ENCODE results near the gene MSH3. TPM values are rescaled to one million over a fixed set of nuclear protein-coding genes. Genes with fewer than 3 reads are reported as not detected.

The MSH3 gene
- total RNA-seq, 1 donor from 2014 or later, result 15.4 TPM

- Histone ChIP-seq H4K20me1 (ENCODE audit: insufficient read depth, low read length) (no peaks in the 10 kb centered on the region), H3K4me1 (ENCODE audit: insufficient read depth, low read length) (no peaks in the 10 kb centered on the region), H3K79me2 (ENCODE audit: insufficient read depth, low read length) (no peaks in the 10 kb centered on the region), H3K9me3 (ENCODE audit: insufficient read depth, low read depth, low read length) (no peaks in the 10 kb centered on the region), H3K4me2 (ENCODE audit: low read length) (no peak overlapping the region), H3K36me3 (ENCODE audit: insufficient read depth, low read length) (no peaks in the 10 kb centered on the region), H3K9ac (ENCODE audit: low read length) (no peak overlapping the region), H3K27me3 (ENCODE audit: insufficient read depth, low read length) (no peaks in the 10 kb centered on the region), H3K4me3 (ENCODE audit: insufficient read depth, low read depth, low read length) (no peak overlapping the region), H2AFZ (ENCODE audit: low read depth, low read length) (no peak overlapping the region), H3K27ac (ENCODE audit: low read depth, low read length) (no peak overlapping the region)
- Mint-ChIP-seq H3K36me3 (ENCODE audit: low read depth, unreplicated experiment) (peaks cover 19% of the 10 kb centered on the region), H3K27me3 (ENCODE audit: low read depth, unreplicated experiment) (no peaks in the 10 kb centered on the region), H3K9me3 (ENCODE audit: unreplicated experiment) (peaks cover 4% of the 10 kb centered on the region), H3K27ac (ENCODE audit: unreplicated experiment) (no peak overlapping the region), H3K4me3 (ENCODE audit: unreplicated experiment) (no peak overlapping the region), H3K4me1 (ENCODE audit: low read depth, unreplicated experiment) (no peaks in the 10 kb centered on the region)
- DNase-seq (ENCODE audit: low read depth), result no peak
- no peak for TF ChIP-seq EZH2 (IDR thresholded peaks at IDR 0.05; ENCODE audit: insufficient read depth, low read length)
- TF ChIP-seq CTCF (IDR thresholded peaks at IDR 0.05; ENCODE audit: insufficient read depth, low read depth, low read length), result no peak
- FAIRE-seq, result no peak
These were observed 145.1 kb downstream of the MSH3 start for GRCh38 chr5:80799573-80799972.

- peaks cover 8% of the 10 kb centered on the region for H3K9me3 Mint-ChIP-seq (ENCODE audit: unreplicated experiment)
- H3K9me3 ChIP-seq (ENCODE audit: insufficient read depth, low read depth, low read length), result no peaks in the 10 kb centered on the region
- no peak overlapping the region for H3K4me2 ChIP-seq (ENCODE audit: low read length)
- H3K79me2 ChIP-seq (ENCODE audit: insufficient read depth, low read length), result no peaks in the 10 kb centered on the region
- H3K27me3 Mint-ChIP-seq (ENCODE audit: low read depth, unreplicated experiment), result no peaks in the 10 kb centered on the region
- H3K27ac ChIP-seq (ENCODE audit: low read depth, low read length), result no peak overlapping the region
- FAIRE-seq (no peak), DNase-seq (ENCODE audit: low read depth) (no peak)
- no peak overlapping the region for H2AFZ ChIP-seq (ENCODE audit: low read depth, low read length)
- no peak overlapping the region for H3K4me3 Mint-ChIP-seq (ENCODE audit: unreplicated experiment)
- H3K4me1 ChIP-seq (ENCODE audit: insufficient read depth, low read length), result no peaks in the 10 kb centered on the region
- no peak for TF ChIP-seq CTCF (IDR thresholded peaks at IDR 0.05; ENCODE audit: insufficient read depth, low read depth, low read length)
- no peak for TF ChIP-seq EZH2 (IDR thresholded peaks at IDR 0.05; ENCODE audit: insufficient read depth, low read length)
- H3K36me3 ChIP-seq (ENCODE audit: insufficient read depth, low read length), result no peaks in the 10 kb centered on the region
- no peaks in the 10 kb centered on the region for H4K20me1 ChIP-seq (ENCODE audit: insufficient read depth, low read length)
- H3K36me3 Mint-ChIP-seq (ENCODE audit: low read depth, unreplicated experiment), result peaks cover 23% of the 10 kb centered on the region
- no peak overlapping the region for H3K27ac Mint-ChIP-seq (ENCODE audit: unreplicated experiment)
- H3K27me3 ChIP-seq (ENCODE audit: insufficient read depth, low read length), result no peaks in the 10 kb centered on the region
- H3K4me1 Mint-ChIP-seq (ENCODE audit: low read depth, unreplicated experiment), result no peaks in the 10 kb centered on the region
- H3K4me3 ChIP-seq (ENCODE audit: insufficient read depth, low read depth, low read length), result no peak overlapping the region
- H3K9ac ChIP-seq (ENCODE audit: low read length), result no peak overlapping the region
These were observed 149.9 kb downstream of the MSH3 start for GRCh38 chr5:80804332-80804731.

- H3K27ac ChIP-seq (ENCODE audit: low read depth, low read length), result no peak overlapping the region
- H3K9ac ChIP-seq (ENCODE audit: low read length), result no peak overlapping the region
- no peak overlapping the region for H3K4me2 ChIP-seq (ENCODE audit: low read length)
- H3K4me3 ChIP-seq (ENCODE audit: insufficient read depth, low read depth, low read length), result no peak overlapping the region
- H3K4me1 Mint-ChIP-seq (ENCODE audit: low read depth, unreplicated experiment), result no peaks in the 10 kb centered on the region
- no peaks in the 10 kb centered on the region for H3K4me1 ChIP-seq (ENCODE audit: insufficient read depth, low read length)
- H3K27me3 ChIP-seq (ENCODE audit: insufficient read depth, low read length), result no peaks in the 10 kb centered on the region
- no peaks in the 10 kb centered on the region for H4K20me1 ChIP-seq (ENCODE audit: insufficient read depth, low read length)
- no peaks in the 10 kb centered on the region for H3K9me3 ChIP-seq (ENCODE audit: insufficient read depth, low read depth, low read length)
- no peak overlapping the region for H3K4me3 Mint-ChIP-seq (ENCODE audit: unreplicated experiment)
- no peak overlapping the region for H2AFZ ChIP-seq (ENCODE audit: low read depth, low read length)
- peaks cover 8% of the 10 kb centered on the region for H3K9me3 Mint-ChIP-seq (ENCODE audit: unreplicated experiment)
- H3K36me3 ChIP-seq (ENCODE audit: insufficient read depth, low read length), result no peaks in the 10 kb centered on the region
- H3K79me2 ChIP-seq (ENCODE audit: insufficient read depth, low read length), result no peaks in the 10 kb centered on the region
- no peak overlapping the region for H3K27ac Mint-ChIP-seq (ENCODE audit: unreplicated experiment)
- peaks cover 23% of the 10 kb centered on the region for H3K36me3 Mint-ChIP-seq (ENCODE audit: low read depth, unreplicated experiment)
- H3K27me3 Mint-ChIP-seq (ENCODE audit: low read depth, unreplicated experiment), result no peaks in the 10 kb centered on the region
- TF ChIP-seq CTCF (IDR thresholded peaks at IDR 0.05; ENCODE audit: insufficient read depth, low read depth, low read length) (no peak), EZH2 (IDR thresholded peaks at IDR 0.05; ENCODE audit: insufficient read depth, low read length) (no peak)
- no peak for DNase-seq (ENCODE audit: low read depth)
- no peak for FAIRE-seq
These were observed 150.6 kb downstream of the MSH3 start for GRCh38 chr5:80805038-80805437.
